Lower leg skin (tissue), 3 donors: ENCODE data around the gene ACE2.

ENCODE experiments used
- POLR2A ChIP-seq, 2 donors: fragments of 450-650 bp; IDR thresholded peaks; one replicate each; pipeline ENCODE4 v1.6.1; 2016 to 2017; ENCODE audit warnings: antibody characterized with exemption in 2 of 2, mild to moderate bottlenecking in 1 of 2, moderate library complexity in 1 of 2
- TF ChIP-seq, protein P1 (sequence below), 3 donors: fragments of 450-650 bp; IDR thresholded peaks; one replicate each; pipeline ENCODE4 v1.5.1; 2016; ENCODE audit warnings: antibody characterized with exemption in 3 of 3, mild to moderate bottlenecking in 3 of 3, moderate library complexity in 2 of 3

DNA sequence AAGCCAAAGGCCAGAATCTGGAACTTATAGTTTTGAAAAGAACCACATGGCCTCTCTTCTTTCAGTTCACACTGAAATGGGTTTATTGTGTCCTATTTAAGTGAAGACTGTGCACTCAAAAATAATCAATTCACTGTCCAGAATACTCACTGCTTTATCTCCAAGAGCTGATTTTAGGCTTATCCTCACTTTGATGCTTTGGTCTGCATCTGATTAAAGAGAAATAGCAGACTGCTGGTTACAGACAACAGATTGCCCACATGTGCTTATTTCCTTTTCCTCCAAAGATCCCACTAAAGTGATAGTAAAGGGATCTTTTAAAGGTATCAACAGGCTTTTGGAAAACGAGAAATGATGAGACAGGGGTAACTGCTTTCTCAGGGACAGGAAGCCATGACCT, 30.6 kb downstream of the ACE2 start:
- TF ChIP-seq, protein P1, sequence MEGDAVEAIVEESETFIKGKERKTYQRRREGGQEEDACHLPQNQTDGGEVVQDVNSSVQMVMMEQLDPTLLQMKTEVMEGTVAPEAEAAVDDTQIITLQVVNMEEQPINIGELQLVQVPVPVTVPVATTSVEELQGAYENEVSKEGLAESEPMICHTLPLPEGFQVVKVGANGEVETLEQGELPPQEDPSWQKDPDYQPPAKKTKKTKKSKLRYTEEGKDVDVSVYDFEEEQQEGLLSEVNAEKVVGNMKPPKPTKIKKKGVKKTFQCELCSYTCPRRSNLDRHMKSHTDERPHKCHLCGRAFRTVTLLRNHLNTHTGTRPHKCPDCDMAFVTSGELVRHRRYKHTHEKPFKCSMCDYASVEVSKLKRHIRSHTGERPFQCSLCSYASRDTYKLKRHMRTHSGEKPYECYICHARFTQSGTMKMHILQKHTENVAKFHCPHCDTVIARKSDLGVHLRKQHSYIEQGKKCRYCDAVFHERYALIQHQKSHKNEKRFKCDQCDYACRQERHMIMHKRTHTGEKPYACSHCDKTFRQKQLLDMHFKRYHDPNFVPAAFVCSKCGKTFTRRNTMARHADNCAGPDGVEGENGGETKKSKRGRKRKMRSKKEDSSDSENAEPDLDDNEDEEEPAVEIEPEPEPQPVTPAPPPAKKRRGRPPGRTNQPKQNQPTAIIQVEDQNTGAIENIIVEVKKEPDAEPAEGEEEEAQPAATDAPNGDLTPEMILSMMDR (IDR thresholded peaks at IDR 0.05), result no peak
- TF ChIP-seq POLR2A (IDR thresholded peaks at IDR 0.05), result no peak
